Stimulated activated CD4-positive, alpha-beta T cell treated with anti-CD3 and anti-CD28 coated beads, Interleukin-4, amount 100 ng/mL, for 48 hours (primary cell): ENCODE measurements around the gene PRPF6.
A peak's percentile ranks its signal among the peaks of the same experiment; 100 is the strongest.
"Not testable (repeated sequence)": the region's sequence is repeated elsewhere in the genome, so short reads cannot be mapped to it uniquely, and the experiment has no call there.

Experiments
- DNase-seq, 2 donors: peaks; one replicate each; pipeline ENCODE4 v3.0.0-alpha.2; 2020; ENCODE audit warnings: low read depth in 2 of 2

Gene PRPF6

DNA sequence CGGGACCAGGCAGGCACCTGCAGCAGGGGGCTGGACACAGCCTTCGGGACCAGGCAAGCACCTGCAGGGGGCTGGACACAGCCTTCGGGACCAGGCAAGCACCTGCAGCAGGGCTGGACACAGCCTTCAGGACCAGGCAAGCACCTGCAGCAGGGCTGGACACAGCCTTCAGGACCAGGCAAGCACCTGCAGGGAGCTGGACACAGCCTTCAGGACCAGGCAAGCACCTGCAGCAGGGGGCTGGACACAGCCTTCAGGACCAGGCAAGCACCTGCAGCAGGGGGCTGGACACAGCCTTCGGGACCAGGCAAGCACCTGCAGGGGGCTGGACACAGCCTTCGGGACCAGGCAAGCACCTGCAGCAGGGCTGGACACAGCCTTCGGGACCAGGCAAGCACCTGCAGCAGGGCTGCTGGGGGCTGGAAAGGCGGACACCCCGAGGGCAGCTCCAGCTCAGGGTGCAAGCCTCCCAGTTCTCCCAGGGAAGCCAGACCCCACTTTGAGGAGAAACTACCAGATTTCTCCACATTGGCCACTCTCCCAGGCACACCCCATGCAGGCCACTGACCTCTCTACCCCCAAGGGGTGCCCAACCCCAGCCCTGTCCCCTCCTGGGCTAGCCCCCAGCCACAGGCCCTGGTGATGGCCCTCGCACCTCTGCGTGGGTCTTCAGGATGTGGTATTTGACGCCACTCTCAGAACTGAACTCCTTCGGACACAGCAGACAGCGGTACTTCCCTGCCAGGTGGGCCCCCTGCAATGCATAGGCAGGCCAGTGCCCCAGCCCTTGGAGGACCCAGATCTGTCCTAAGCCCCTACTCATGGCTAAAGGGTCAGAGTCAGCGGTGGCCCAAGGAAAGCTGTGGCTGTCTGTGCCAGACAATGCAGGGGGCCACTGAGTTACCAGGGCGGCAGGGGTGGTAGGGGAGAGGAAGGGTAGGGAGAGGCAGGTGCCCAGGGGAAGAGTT, 20.0 kb upstream of the PRPF6 start:
- not testable (repeated sequence) for DNase-seq

- no peak for DNase-seq
Observed at GRCh38 chr20:63961664-63962425, 19.1 kb upstream of the PRPF6 start.

DNA sequence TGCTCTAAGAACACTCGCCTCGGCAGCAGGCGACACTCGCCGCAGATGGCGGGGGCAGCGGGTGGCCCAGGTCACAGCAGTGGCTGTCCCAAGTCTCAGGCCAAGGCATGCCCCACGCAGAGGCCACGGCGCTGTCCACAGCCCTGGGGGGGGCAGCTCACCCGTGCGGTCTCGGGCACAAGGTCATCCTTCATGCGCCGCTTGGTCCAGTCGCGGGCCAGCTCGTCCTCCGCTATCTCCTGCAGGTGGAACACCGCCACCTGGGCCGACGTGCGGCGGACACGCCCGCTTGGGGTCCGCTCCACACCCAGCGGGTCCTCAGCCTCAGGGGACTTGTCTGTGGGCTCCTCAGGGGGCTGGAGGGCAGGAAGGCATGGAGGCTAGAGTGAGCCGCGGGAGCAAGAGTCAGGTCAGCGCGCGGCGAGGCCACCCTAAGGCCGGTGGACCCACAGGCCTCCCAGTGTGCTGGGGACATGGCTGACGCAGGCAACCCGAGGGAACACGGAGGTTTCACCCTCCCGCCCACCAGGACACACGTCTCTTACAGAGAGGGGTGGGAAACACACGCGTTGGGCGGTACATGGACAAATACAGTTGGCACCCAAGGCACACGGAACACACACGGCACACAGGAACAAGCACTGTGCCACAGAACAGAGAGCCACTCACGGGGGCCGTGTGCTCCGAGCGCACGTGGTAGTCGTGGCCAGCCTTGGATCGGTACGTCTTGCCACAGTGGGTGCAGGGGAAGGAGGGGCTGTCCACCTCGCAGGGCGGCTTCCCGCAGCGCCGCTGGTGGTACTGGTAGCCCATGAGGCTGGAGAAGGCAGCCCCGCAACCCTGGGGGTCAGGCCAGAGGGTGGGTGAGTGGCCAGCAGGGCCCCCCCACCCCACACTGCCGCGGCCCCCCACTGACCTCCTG, 18.2 kb upstream of the PRPF6 start:
- DNase-seq = no peak

DNA sequence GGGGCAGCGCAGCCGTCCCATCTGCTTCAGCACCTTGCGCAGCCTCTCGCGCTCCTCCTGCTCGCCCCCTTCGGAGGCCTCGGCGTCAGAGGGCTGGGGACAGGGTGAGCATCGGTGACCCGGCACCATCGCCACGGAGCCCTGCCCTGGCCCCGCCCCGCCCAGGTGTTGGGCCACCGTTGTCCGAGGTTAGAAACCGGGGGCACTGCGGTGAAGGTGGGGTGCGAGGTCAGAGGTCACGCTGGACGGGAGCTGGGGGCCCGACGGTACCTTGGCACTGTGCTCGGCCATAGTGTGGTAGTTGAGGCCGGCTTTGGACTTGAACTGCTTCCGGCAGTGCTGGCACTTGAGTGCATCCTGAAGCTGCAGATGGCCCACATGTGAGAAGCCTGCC, 17.6 kb upstream of the PRPF6 start:
- no peak for DNase-seq

- no peak for DNase-seq
Observed at GRCh38 chr20:63963784-63964301, 17.1 kb upstream of the PRPF6 start.

GRCh38 chr20:63964412-63964811, 16.5 kb upstream of the PRPF6 start:
- no peak for DNase-seq

- no peak for DNase-seq
Observed at GRCh38 chr20:63966172-63966943, 14.6 kb upstream of the PRPF6 start.

DNA sequence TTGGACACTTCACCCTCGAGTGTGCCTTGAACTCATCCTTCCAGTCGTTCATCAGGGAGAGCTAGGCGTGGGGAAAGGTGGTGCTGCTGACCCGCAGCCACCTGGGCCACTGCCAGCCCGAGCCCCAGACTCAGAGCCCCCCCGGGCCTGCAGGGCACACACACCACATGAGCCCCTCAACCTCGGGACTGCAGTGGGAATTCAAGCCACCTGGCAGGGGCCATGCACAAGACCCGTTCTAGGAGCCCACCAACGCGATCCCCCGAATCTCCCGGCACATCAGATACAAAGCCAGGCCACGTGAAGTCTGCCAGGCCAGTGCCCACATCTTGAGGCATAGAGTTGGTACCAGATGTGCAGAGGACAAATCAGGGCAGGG, 14.0 kb upstream of the PRPF6 start:
- no peak for DNase-seq

- DNase-seq = no peak
Observed at GRCh38 chr20:63967330-63968135, 13.4 kb upstream of the PRPF6 start.

GRCh38 chr20:63968136-63968927, 12.6 kb upstream of the PRPF6 start:
- DNase-seq = no peak

- no peak for DNase-seq
Observed at GRCh38 chr20:63968928-63969760, 11.8 kb upstream of the PRPF6 start.

- peak in 1 of 2 donors; percentile 61 for DNase-seq
Observed at GRCh38 chr20:63969838-63970713, 10.9 kb upstream of the PRPF6 start, which contains the start of gene ZNF512B. ZNF512B (minus strand) TSS chr20:63969930; CDS start chr20:63967950, 1,980 bp downstream.

GRCh38 chr20:63970714-63971431, 10.1 kb upstream of the PRPF6 start:
- DNase-seq = no peak

DNA sequence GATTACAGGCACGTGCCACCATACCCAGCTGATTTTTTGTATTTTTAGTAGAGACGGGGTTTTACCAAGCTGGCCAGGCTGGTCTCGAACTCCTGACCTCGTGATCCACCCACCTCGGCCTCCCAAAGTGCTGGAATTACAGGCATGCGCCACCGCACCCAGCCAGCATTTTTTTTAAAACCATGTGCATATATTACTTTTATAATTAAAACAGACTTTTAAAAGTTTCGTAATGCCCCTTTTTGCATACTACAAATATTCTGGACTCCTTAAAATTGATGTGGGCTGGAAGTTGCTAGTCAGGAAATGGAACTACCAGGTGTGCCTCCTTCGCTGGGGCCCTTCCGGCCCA, 9.0 kb upstream of the PRPF6 start:
- DNase-seq = not testable (repeated sequence)

DNA sequence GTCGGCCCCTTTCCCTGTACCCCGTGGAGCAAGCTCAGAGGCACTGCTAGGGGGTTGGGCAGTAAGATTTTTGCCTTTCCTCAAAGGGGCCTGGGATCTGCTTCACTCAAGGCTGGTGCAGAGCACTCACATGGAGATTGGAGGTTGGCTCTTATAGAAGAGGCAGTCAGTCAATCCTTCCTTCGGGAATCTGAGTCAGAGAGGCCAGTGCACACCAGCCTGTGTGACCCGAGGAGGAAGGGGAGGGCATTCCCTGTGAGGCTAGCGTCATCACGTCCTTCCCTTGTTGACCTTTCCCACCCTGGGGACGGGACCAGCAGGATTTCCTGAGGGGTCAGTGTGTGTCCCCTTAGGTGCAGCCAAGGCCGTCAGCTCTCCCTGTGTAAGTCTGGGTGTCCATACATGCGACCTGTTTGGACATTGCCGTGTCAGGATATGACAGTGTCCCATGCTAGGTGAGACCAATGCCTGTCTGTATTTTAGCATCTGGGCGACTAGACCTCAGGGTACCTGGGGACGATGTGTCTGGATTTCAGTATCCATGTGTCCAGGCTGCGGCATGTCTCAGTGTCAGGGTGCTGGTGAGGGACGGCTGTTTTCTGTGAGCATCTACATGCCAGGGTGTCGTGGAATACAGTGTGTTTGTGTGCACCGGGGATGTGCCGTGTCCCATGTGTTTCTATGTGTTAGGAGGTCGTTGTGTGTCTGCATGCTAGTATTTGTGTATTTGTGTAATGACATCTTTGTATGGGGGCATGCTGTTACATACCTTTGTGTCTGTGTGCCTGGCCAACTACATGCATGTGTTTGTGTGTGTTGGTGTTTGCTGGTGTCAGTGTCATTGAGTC, 8.4 kb upstream of the PRPF6 start:
- DNase-seq = no peak

GRCh38 chr20:63973160-63973479, 7.8 kb upstream of the PRPF6 start:
- DNase-seq = no peak
